Measurements from ENCODE around the gene WBP1L. TPM values are rescaled to one million over a fixed set of nuclear protein-coding genes. Genes with fewer than 3 reads are reported as not detected.

WBP1L gene
- total RNA-seq, 6 experiments from 2014 or later: 34.9 to 40.7 (median 38.6) TPM

DNA sequence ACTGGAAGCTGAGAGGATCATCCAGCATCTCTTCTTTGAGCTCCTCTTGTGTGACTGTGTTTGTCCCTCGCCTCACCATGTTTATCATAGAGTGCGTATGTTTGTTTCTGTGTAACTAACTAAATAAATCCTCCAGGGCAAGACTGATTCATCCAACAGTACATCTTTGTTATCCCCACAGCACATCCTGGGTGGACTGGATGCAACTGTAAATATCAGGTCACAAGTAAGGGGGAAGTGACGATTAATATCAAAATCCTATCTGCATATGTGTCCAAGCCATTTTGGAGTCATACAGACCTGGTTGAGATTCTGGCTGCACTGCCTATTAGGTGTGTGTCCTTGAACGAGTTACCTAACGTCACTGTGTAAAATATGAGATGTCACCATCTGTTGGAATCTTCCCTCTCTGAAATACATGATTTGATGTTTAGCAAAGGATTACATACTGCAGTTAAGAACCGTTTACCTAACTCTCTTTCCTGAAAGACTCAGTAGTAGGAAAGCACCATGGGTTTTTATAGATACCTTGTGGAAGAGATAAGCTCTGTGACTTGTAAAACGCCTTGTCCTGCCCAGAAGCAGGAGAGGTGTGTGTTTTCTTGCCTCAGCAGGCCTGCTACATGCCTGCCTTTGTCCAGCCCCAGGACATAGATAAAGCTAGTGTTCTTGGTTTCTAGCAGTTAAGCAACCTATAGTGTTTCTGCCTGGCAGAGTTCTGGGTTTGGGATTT is 25.8 kb downstream of the WBP1L start:
- H3K27ac Mint-ChIP-seq: peak overlapping the region; percentile 12; the same call in 1 of the 2 replicates
- H3K4me3 Mint-ChIP-seq: no peak overlapping the region
- H3K36me3 Mint-ChIP-seq (ENCODE audit: low read depth): peaks cover 21% of the 10 kb centered on the region
- peaks cover 62% of the 10 kb centered on the region for H3K4me1 Mint-ChIP-seq (ENCODE audit: low read depth)
- no peaks in the 10 kb centered on the region for H3K9me3 Mint-ChIP-seq
- no peak for DNase-seq
- H3K27me3 Mint-ChIP-seq (ENCODE audit: insufficient read depth): no peaks in the 10 kb centered on the region
- TF ChIP-seq, protein P1, sequence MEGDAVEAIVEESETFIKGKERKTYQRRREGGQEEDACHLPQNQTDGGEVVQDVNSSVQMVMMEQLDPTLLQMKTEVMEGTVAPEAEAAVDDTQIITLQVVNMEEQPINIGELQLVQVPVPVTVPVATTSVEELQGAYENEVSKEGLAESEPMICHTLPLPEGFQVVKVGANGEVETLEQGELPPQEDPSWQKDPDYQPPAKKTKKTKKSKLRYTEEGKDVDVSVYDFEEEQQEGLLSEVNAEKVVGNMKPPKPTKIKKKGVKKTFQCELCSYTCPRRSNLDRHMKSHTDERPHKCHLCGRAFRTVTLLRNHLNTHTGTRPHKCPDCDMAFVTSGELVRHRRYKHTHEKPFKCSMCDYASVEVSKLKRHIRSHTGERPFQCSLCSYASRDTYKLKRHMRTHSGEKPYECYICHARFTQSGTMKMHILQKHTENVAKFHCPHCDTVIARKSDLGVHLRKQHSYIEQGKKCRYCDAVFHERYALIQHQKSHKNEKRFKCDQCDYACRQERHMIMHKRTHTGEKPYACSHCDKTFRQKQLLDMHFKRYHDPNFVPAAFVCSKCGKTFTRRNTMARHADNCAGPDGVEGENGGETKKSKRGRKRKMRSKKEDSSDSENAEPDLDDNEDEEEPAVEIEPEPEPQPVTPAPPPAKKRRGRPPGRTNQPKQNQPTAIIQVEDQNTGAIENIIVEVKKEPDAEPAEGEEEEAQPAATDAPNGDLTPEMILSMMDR (IDR thresholded peaks at IDR 0.05): no peak

DNA sequence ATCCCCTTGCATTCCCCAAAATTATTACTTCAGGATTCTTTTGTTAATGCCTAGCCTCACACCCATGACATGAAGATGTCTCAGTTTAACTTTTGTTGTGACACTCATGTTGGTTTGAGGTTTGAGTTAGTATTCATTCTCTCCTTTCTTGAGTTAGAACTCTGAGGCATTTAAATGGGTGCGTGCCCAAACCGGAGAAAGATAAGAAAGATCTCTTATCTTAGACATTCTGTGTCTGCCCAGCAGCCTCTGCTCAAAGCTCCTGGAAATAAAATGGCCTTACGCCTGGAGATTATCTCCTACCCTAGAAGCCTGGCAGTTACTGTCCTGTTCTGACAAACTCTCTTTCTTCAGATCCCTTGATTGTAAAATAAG is 26.3 kb downstream of the WBP1L start:
- H3K27ac Mint-ChIP-seq: no peak overlapping the region
- H3K4me3 Mint-ChIP-seq: no peak overlapping the region
- TF ChIP-seq, protein P1 (IDR thresholded peaks at IDR 0.05): no peak
- no peaks in the 10 kb centered on the region for H3K9me3 Mint-ChIP-seq
- H3K36me3 Mint-ChIP-seq (ENCODE audit: low read depth): peaks cover 21% of the 10 kb centered on the region
- peaks cover 62% of the 10 kb centered on the region for H3K4me1 Mint-ChIP-seq (ENCODE audit: low read depth)
- no peaks in the 10 kb centered on the region for H3K27me3 Mint-ChIP-seq (ENCODE audit: insufficient read depth)
- no peak for DNase-seq

DNA sequence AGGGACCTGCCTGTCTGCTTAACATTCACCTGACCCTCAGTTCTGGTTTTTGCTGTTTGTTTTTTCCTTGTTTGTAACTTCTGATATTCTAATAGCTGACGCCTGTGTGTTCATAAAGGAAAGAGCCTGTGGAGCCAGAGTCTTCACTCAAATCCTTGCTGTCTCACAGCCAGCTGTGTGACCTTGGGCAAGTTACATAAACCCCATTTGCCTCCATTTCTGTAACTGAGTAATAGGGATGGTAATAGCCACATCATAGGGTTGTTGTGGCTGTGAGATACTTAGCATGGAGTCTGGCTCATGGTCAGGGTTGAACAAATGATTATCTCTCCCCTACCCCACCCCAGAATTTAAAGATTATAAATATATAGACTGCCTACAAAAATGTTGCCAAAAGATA is 27.0 kb downstream of the WBP1L start:
- Mint-ChIP-seq H3K4me3 (no peak overlapping the region), H3K27ac (no peak overlapping the region), H3K27me3 (ENCODE audit: insufficient read depth) (no peaks in the 10 kb centered on the region), H3K4me1 (ENCODE audit: low read depth) (peaks cover 62% of the 10 kb centered on the region), H3K36me3 (ENCODE audit: low read depth) (peaks cover 14% of the 10 kb centered on the region; the same call in 1 of the 2 replicates), H3K9me3 (no peaks in the 10 kb centered on the region)
- DNase-seq: no peak
- TF ChIP-seq, protein P1 (IDR thresholded peaks at IDR 0.05): no peak

DNA sequence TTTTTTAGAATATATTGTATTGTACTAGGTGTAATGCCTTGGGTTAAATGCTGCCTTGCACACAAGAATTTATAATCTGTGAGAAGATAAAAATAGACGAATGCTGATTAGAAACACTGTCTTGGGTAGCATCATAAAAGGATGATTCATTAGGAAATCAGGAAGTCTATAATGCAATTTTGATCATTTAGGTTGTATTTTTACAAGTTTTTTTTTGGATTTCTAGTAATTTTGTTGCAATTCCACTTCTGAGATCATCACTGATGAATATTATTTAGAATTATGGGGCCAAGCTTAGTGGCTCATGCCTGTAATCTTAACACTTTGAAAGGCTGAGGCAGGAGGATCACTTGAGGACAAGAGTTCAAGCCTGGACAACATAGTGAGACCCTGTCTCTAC is 29.6 kb downstream of the WBP1L start:
- H3K4me1 Mint-ChIP-seq (ENCODE audit: low read depth): peaks cover 79% of the 10 kb centered on the region
- peak; percentile 16 for DNase-seq
- peaks cover 2% of the 10 kb centered on the region; the same call in 1 of the 2 replicates for H3K27me3 Mint-ChIP-seq (ENCODE audit: insufficient read depth)
- H3K36me3 Mint-ChIP-seq (ENCODE audit: low read depth): peaks cover 13% of the 10 kb centered on the region; the same call in 1 of the 2 replicates
- no peaks in the 10 kb centered on the region for H3K9me3 Mint-ChIP-seq
- H3K27ac Mint-ChIP-seq: peak overlapping the region; percentile 77
- H3K4me3 Mint-ChIP-seq: peak overlapping the region; percentile 48
- TF ChIP-seq, protein P1 (IDR thresholded peaks at IDR 0.05): no peak

DNA sequence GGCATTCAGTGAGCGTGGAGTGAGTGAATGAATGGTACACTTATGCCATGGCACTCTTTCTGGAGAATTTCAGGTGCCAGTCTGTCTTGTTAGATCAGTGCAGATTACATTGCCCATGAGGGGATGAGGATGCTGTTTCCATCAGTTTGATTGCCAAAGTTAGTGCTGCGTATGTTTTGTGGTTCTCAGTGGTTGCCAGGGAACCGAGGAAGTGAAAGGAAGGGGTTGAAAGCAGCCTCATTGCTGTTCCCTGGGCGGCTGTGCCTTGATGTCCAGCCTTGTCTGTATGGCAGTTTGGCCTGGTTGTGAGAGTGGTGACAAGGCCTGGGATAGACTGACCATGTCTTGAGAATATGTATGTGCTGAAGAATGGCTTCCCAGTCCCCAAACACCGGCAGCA is 30.2 kb downstream of the WBP1L start:
- no peak for DNase-seq
- Mint-ChIP-seq H3K27ac (peak overlapping the region; percentile 77; the same call in 1 of the 2 replicates), H3K9me3 (no peaks in the 10 kb centered on the region), H3K4me3 (no peak overlapping the region), H3K4me1 (ENCODE audit: low read depth) (peaks cover 85% of the 10 kb centered on the region), H3K27me3 (ENCODE audit: insufficient read depth) (peaks cover 2% of the 10 kb centered on the region; the same call in 1 of the 2 replicates), H3K36me3 (ENCODE audit: low read depth) (peaks cover 13% of the 10 kb centered on the region; the same call in 1 of the 2 replicates)
- TF ChIP-seq, protein P1 (IDR thresholded peaks at IDR 0.05): no peak

Data from HFFc6 (cell line).